ENCODE data around the gene PANK4. TPM values are rescaled to one million over a fixed set of nuclear protein-coding genes. Genes with fewer than 3 reads are reported as not detected.
"Not testable (repeated sequence)": the region's sequence is repeated elsewhere in the genome, so short reads cannot be mapped to it uniquely, and the experiment has no call there.

Gene PANK4
- total RNA-seq, 2 experiments from 2014 or later: 42.9 to 47.0 TPM

DNA sequence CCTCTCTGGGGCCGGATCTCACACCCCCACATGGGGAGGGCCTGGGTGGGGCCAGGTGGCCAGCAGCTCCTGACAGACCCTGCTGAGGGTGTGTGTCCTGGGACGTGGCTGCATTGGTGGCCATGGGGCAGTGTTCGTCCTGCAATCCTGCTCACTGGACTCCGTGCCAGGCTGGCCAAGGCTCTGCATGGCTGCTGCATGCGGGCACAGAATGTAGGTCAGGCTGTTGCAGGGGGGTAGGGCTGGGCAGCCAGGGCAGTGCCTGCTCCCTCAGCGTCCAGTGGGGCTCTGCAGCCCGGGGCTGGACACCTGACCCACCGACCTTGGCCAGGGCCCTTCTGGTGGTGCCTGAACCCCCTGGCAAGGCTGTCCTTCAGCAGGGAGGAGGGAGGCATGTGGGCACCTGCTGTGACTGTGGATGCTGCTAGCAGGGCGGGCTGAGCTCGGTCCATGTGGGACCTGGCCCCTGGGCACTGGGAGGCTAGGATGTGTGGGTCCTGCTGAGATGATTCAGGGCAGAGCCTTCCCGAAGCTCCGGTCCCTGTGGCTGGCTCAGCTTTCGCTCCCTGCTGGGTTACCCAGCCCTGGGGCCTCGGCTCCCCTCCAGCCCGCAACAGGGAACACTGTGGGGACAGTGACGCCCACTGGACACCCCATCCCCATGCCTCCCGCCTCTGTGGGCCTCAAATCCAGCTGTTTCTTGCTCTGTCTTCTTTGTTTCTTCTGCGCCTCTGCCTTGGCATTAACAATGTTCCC is 65.2 kb downstream of the PANK4 start:
- Histone ChIP-seq H3K27me3 (ENCODE audit: control insufficient read depth in 1 of 2, insufficient read depth in 2 of 2, low read length in 2 of 2) (peaks cover 3 to 19% of the 10 kb centered on the region in 2 experiments), H3K36me3 (ENCODE audit: insufficient read depth, low read length) (no peaks in the 10 kb centered on the region), H3K9me3 (ENCODE audit: control insufficient read depth in 1 of 2, insufficient read depth in 1 of 2, low read length in 2 of 2) (no peaks in the 10 kb centered on the region), H3K27ac (ENCODE audit: low read depth in 1 of 2, low read length in 2 of 2) (no peak overlapping the region), H3K4me3 (ENCODE audit: low read length) (no peak overlapping the region), H3K4me1 (ENCODE audit: insufficient read depth, low read length) (peaks cover 7% of the 10 kb centered on the region)
- ChIA-PET POLR2A (no interaction called here), CTCF (no interaction called here)
- no peaks in the 10 kb centered on the region for H3K36me3 Mint-ChIP-seq (ENCODE audit: low read depth)
- H3K9me3 Mint-ChIP-seq: no peaks in the 10 kb centered on the region
- no peak overlapping the region for H3K4me3 Mint-ChIP-seq
- TF ChIP-seq, protein P1, sequence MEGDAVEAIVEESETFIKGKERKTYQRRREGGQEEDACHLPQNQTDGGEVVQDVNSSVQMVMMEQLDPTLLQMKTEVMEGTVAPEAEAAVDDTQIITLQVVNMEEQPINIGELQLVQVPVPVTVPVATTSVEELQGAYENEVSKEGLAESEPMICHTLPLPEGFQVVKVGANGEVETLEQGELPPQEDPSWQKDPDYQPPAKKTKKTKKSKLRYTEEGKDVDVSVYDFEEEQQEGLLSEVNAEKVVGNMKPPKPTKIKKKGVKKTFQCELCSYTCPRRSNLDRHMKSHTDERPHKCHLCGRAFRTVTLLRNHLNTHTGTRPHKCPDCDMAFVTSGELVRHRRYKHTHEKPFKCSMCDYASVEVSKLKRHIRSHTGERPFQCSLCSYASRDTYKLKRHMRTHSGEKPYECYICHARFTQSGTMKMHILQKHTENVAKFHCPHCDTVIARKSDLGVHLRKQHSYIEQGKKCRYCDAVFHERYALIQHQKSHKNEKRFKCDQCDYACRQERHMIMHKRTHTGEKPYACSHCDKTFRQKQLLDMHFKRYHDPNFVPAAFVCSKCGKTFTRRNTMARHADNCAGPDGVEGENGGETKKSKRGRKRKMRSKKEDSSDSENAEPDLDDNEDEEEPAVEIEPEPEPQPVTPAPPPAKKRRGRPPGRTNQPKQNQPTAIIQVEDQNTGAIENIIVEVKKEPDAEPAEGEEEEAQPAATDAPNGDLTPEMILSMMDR (IDR thresholded peaks at IDR 0.05): no peak
- intact Hi-C loops (cut with DNase I, micrococcal nuclease): no loop called here
- H3K27me3 Mint-ChIP-seq: peaks cover 6% of the 10 kb centered on the region
- ATAC-seq (ENCODE audit: poor library complexity) (no peak), DNase-seq (no peak)
- H3K4me1 Mint-ChIP-seq (ENCODE audit: low read depth): no peaks in the 10 kb centered on the region
- H3K27ac Mint-ChIP-seq: no peak overlapping the region

DNA sequence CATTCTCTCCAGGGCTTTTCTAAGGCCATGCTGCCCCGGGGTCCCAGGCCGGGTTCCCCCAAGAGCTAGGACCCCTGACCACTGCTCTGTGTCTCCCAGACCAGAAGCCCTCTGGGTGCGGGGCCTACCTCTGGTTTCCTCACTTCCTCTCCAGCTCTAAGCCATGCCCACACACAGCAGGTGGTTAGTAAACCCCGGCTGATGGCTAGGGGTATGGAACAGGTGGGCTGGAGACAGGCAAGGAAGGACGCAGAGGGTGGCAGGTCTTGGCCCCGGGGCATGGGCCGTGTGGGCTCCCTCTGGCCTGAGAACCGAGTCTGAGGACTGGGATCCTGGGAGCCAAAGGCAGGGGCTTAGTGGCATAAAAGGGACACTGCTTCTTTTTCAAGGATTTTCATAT is 66.2 kb downstream of the PANK4 start:
- no peak for DNase-seq
- Histone ChIP-seq H3K27ac (ENCODE audit: low read depth in 1 of 2, low read length in 2 of 2) (no peak overlapping the region), H3K27me3 (ENCODE audit: control insufficient read depth in 1 of 2, insufficient read depth in 2 of 2, low read length in 2 of 2) (peaks cover 0 to 13% of the 10 kb centered on the region in 2 experiments), H3K36me3 (ENCODE audit: insufficient read depth, low read length) (no peaks in the 10 kb centered on the region), H3K4me1 (ENCODE audit: insufficient read depth, low read length) (no peaks in the 10 kb centered on the region), H3K9me3 (ENCODE audit: control insufficient read depth in 1 of 2, insufficient read depth in 1 of 2, low read length in 2 of 2) (no peaks in the 10 kb centered on the region), H3K4me3 (ENCODE audit: low read length) (no peak overlapping the region)
- TF ChIP-seq, protein P1 (IDR thresholded peaks at IDR 0.05): no peak
- H3K27ac Mint-ChIP-seq: no peak overlapping the region
- no peaks in the 10 kb centered on the region for H3K9me3 Mint-ChIP-seq
- H3K4me3 Mint-ChIP-seq: no peak overlapping the region
- POLR2A ChIA-PET: no interaction called here
- H3K4me1 Mint-ChIP-seq (ENCODE audit: low read depth): no peaks in the 10 kb centered on the region
- H3K36me3 Mint-ChIP-seq (ENCODE audit: low read depth): no peaks in the 10 kb centered on the region
- CTCF ChIA-PET: no interaction called here
- intact Hi-C loops (cut with DNase I, micrococcal nuclease): no loop called here
- no peak for ATAC-seq (ENCODE audit: poor library complexity)
- H3K27me3 Mint-ChIP-seq: peaks cover 6% of the 10 kb centered on the region

DNA sequence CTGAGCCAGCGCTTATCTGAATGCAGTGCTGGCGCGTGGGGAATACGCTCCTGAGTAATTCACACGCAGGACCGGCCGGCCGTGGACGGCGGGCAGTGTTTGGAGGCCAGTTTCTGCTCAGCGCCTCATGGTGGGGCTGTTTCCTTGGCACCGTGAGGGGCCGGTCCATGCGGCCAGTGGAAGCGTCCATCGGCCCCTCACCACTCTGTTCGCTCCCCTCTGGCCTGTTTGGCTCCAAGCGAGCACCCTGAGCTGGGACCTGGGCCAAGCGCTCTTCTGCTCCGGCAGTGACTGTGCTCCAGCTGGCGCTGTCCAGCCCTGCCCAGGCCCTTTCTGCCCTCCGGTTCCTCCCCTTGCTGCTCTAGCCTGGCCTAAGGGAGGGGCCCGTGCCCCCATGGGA is 66.6 kb downstream of the PANK4 start:
- ChIA-PET CTCF (no interaction called here), POLR2A (no interaction called here)
- H3K27ac ChIP-seq (ENCODE audit: low read depth in 1 of 2, low read length in 2 of 2): no peak overlapping the region
- H3K27me3 Mint-ChIP-seq: peaks cover 6% of the 10 kb centered on the region
- no peak for ATAC-seq (ENCODE audit: poor library complexity)
- intact Hi-C loops (cut with DNase I, micrococcal nuclease): no loop called here
- TF ChIP-seq, protein P1 (IDR thresholded peaks at IDR 0.05): no peak
- no peak overlapping the region for H3K27ac Mint-ChIP-seq
- no peaks in the 10 kb centered on the region for H3K9me3 Mint-ChIP-seq
- no peak overlapping the region for H3K4me3 ChIP-seq (ENCODE audit: low read length)
- peaks cover 0 to 9% of the 10 kb centered on the region in 2 experiments for H3K27me3 ChIP-seq (ENCODE audit: control insufficient read depth in 1 of 2, insufficient read depth in 2 of 2, low read length in 2 of 2)
- no peak for DNase-seq
- H3K36me3 ChIP-seq (ENCODE audit: insufficient read depth, low read length): no peaks in the 10 kb centered on the region
- H3K4me1 Mint-ChIP-seq (ENCODE audit: low read depth): no peaks in the 10 kb centered on the region
- no peaks in the 10 kb centered on the region for H3K36me3 Mint-ChIP-seq (ENCODE audit: low read depth)
- H3K4me3 Mint-ChIP-seq: no peak overlapping the region
- no peaks in the 10 kb centered on the region for H3K9me3 ChIP-seq (ENCODE audit: control insufficient read depth in 1 of 2, insufficient read depth in 1 of 2, low read length in 2 of 2)
- no peaks in the 10 kb centered on the region for H3K4me1 ChIP-seq (ENCODE audit: insufficient read depth, low read length)

DNA sequence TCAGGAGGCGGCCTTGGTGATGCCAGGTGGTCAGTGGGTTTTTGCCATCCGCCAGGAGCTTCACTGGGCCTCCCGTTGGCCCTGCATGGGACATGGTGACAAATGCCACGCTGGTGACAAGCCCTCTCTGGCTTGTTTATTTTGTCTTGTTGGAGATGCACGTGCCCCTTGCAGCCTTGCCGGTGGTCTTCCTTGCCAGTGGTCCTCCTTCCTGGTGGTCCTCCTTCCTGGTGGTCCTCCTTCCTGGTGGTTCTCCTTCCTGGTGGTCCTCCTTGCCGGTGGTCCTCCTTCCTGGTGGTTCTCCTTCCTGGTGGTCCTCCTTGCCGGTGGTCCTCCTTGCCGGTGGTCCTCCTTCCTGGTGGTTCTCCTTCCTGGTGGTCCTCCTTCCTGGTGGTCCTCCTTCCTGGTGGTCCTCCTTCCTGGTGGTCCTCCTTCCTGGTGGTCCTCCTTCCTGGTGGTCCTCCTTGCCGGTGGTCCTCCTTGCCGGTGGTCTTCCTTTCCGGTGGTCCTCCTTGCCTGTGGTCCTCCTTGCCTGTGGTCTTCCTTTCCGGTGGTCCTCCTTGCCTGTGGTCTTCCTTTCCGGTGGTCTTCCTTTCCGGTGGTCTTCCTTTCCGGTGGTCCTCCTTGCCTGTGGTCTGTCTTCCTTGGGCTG is 67.2 kb downstream of the PANK4 start:
- intact Hi-C loops (cut with DNase I, micrococcal nuclease); H3K4me3 Mint-ChIP-seq: not testable (repeated sequence)

More for the DNA sequence above, 67.2 kb downstream of the PANK4 start:
- H3K36me3 Mint-ChIP-seq (ENCODE audit: low read depth); H3K27me3 Mint-ChIP-seq; DNase-seq; H3K36me3 ChIP-seq (ENCODE audit: insufficient read depth, low read length); H3K27ac ChIP-seq (ENCODE audit: low read depth in 1 of 2, low read length in 2 of 2); CTCF ChIA-PET; ATAC-seq (ENCODE audit: poor library complexity); H3K27ac Mint-ChIP-seq; H3K9me3 Mint-ChIP-seq; H3K4me1 Mint-ChIP-seq (ENCODE audit: low read depth); H3K4me3 ChIP-seq (ENCODE audit: low read length); H3K27me3 ChIP-seq (ENCODE audit: control insufficient read depth in 1 of 2, insufficient read depth in 2 of 2, low read length in 2 of 2); H3K9me3 ChIP-seq (ENCODE audit: control insufficient read depth in 1 of 2, insufficient read depth in 1 of 2, low read length in 2 of 2); H3K4me1 ChIP-seq (ENCODE audit: insufficient read depth, low read length); POLR2A ChIA-PET: not testable (repeated sequence)
